Uterine smooth muscle cell (primary cell): ENCODE measurements around the gene PDPR. TPM values are rescaled to one million over a fixed set of nuclear protein-coding genes. Genes with fewer than 3 reads are reported as not detected.

Experiments
- total RNA-seq: library from RNA; depleted of rRNA; stranded (reverse); fragments of >200 nt; gene quantifications from 2 replicates; pipeline ENCODE4 v1.2.3, GENCODE V29; 2014

PDPR gene
- total RNA-seq, result 9.4 and 18.6 TPM in 2 replicates

DNA sequence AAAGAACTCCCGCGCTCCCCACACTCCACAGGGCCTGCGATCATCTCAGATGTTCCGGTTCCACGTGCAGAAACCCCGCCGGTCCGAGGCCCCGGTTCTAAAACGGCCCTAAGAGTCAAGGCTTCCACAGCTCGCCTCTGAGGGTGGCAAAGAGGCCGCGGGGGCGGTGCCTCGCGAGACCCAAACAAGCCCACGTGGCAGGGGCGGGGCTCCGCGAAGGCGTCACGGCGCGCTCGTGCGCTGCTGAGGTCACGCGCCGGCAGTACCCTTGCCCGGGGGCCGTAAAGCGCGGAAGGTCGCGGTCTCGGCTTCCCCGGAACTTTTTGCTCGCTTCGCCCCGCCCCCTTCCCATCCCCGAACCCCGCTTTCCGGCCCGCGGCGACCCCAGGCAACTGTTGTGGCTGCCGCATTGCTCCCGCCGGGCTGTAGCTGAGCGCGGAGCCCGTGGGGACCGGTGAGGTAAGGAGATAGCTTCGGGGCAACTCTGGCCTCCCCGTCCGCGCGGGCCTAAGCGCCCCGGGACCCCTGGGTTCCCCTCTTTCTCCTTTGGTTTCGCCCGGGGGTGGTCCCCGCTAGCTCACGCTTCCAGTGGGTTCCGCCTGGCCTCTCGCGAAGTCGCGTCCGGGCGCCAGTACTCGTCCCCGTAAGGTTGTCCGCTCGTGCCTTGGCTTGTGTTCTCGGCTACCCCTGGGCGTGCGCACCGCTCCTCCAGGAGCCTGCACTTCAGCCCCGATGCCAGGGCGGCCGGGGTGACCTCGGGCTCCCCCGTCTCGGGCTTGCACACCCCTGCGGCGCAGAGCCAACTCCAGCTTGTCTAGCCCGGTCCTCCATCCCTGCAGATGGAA is at the start of gene PDPR:
TSS of gene PDPR (plus strand) at position 351 of the 845 bp plus-strand sequence. CDS start 6,161 bp downstream, outside the sequence.

DNA sequence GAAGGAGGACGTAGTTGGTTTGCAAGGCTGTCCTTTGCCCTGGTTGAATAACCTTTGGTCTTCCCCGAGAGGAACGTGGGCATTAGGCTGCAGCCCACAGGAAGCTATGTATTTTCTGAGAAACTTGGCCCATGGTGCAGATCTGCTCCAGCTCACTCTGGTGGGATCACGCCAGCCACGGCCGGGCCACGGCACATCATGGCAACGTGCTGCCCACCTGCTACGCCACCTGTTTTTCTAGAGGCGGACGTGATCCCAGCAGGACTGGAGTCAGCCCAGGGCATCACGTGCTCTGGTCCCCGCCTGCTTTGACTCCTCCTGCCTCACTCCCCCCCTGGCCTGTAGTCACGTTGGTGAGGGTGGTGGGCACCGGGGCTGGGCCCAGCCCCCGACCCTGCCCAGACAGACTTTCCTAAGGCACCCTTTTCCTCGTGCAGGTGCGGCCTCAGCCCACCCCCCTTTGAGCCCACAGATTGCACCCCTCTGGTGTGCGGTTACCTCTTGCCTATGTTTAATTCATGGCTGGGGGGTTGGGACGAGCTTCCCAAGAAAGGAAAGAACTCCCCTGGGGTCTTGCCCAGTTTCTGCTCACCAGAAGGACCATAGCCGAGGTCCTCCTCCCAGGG is 59.2 kb downstream of the PDPR start, which contains the start of gene CLEC18C:
TSS of gene CLEC18C (plus strand) at position 576 of the 626 bp plus-strand sequence. CDS start 492 bp downstream, outside the sequence.

Other genes starting within 250 kb of the PDPR start
- gene CLEC18A, start 163.0 kb upstream of the PDPR start, total RNA-seq, result 0.12 and 0.22 TPM in 2 replicates
- 0.25 TPM in 1 of 2 replicates, not detected in the other for gene CLEC18C, start 59.5 kb downstream of the PDPR start, total RNA-seq
- 41.1 and 73.4 TPM in 2 replicates for gene EXOSC6, start 137.6 kb downstream of the PDPR start, total RNA-seq
- gene AARS1, start 175.2 kb downstream of the PDPR start, total RNA-seq, result 326 and 581 TPM in 2 replicates
- 21.5 and 28.6 TPM in 2 replicates for gene DDX19B, start 184.9 kb downstream of the PDPR start, total RNA-seq
- 43.0 and 44.3 TPM in 2 replicates for gene DDX19A, start 232.6 kb downstream of the PDPR start, total RNA-seq